Nephron progenitor cell (in vitro differentiated cells): ENCODE data around the gene RMND1.

Source experiments
- DNase-seq: peaks from one replicate; pipeline ENCODE4 v3.0.0; 2021
- H3K27ac Mint-ChIP-seq: 2 replicates; pipeline ENCODE4 v1.8.0; 2021; ENCODE audit warnings: mild to moderate bottlenecking, moderate library complexity, mixed read lengths
- H3K27me3 Mint-ChIP-seq: 2 replicates; pipeline ENCODE4 v1.8.0; 2021; ENCODE audit warnings: mild to moderate bottlenecking, low read depth, mixed read lengths; ENCODE audit not compliant: poor library complexity
- H3K36me3 Mint-ChIP-seq: 2 replicates; pipeline ENCODE4 v1.8.0; 2021; ENCODE audit warnings: low read depth, mixed read lengths
- H3K4me1 Mint-ChIP-seq: 2 replicates; pipeline ENCODE4 v1.8.0; 2021; ENCODE audit warnings: mixed read lengths
- H3K4me3 Mint-ChIP-seq: 2 replicates; pipeline ENCODE4 v1.8.0; 2021; ENCODE audit warnings: mild to moderate bottlenecking, moderate library complexity, mixed read lengths
- H3K9me3 Mint-ChIP-seq: 2 replicates; pipeline ENCODE4 v1.8.0; 2021; ENCODE audit warnings: mild to moderate bottlenecking, moderate library complexity, mixed read lengths
- CTCF ChIP-seq: fragments of 200-600 bp; sonication (generic); IDR thresholded peaks from 2 replicates; pipeline ENCODE4 v1.5.0; 2021; ENCODE audit warnings: antibody characterized with exemption

Gene RMND1

GRCh38 chr6:151441390-151442166 is 10.3 kb downstream of the RMND1 start:
- peaks cover 45% of the 10 kb centered on the region for H3K36me3 Mint-ChIP-seq
- peaks cover 17% of the 10 kb centered on the region for H3K4me1 Mint-ChIP-seq
- no peak overlapping the region for H3K4me3 Mint-ChIP-seq
- H3K27ac Mint-ChIP-seq: no peak overlapping the region
- H3K9me3 Mint-ChIP-seq: no peaks in the 10 kb centered on the region
- no peaks in the 10 kb centered on the region for H3K27me3 Mint-ChIP-seq
- no peak for TF ChIP-seq CTCF
- no peak for DNase-seq

- H3K36me3 Mint-ChIP-seq: peaks cover 51% of the 10 kb centered on the region
- TF ChIP-seq CTCF: no peak
- no peaks in the 10 kb centered on the region for H3K27me3 Mint-ChIP-seq
- no peak overlapping the region for H3K27ac Mint-ChIP-seq
- H3K4me3 Mint-ChIP-seq: no peak overlapping the region
- DNase-seq: no peak
- no peaks in the 10 kb centered on the region for H3K9me3 Mint-ChIP-seq
- peaks cover 17% of the 10 kb centered on the region for H3K4me1 Mint-ChIP-seq
Observed at GRCh38 chr6:151440930-151441329, 11.0 kb downstream of the RMND1 start.

- H3K4me3 Mint-ChIP-seq: no peak overlapping the region
- no peaks in the 10 kb centered on the region for H3K27me3 Mint-ChIP-seq
- TF ChIP-seq CTCF: no peak
- H3K36me3 Mint-ChIP-seq: peaks cover 53% of the 10 kb centered on the region
- H3K27ac Mint-ChIP-seq: peak overlapping the region; percentile 79
- H3K4me1 Mint-ChIP-seq: peaks cover 17% of the 10 kb centered on the region
- no peaks in the 10 kb centered on the region for H3K9me3 Mint-ChIP-seq
- DNase-seq: no peak
Observed at GRCh38 chr6:151440498-151440897, 11.4 kb downstream of the RMND1 start.

- H3K4me1 Mint-ChIP-seq: peaks cover 8% of the 10 kb centered on the region
- H3K27ac Mint-ChIP-seq: no peak overlapping the region
- H3K4me3 Mint-ChIP-seq: no peak overlapping the region
- H3K9me3 Mint-ChIP-seq: no peaks in the 10 kb centered on the region
- peaks cover 58% of the 10 kb centered on the region for H3K36me3 Mint-ChIP-seq
- no peaks in the 10 kb centered on the region for H3K27me3 Mint-ChIP-seq
- no peak for DNase-seq
- TF ChIP-seq CTCF: no peak
Observed at GRCh38 chr6:151437401-151437800, 14.5 kb downstream of the RMND1 start.

- H3K4me1 Mint-ChIP-seq: peaks cover 3% of the 10 kb centered on the region
- DNase-seq: no peak
- H3K27ac Mint-ChIP-seq: no peak overlapping the region
- H3K9me3 Mint-ChIP-seq: no peaks in the 10 kb centered on the region
- TF ChIP-seq CTCF: no peak
- H3K27me3 Mint-ChIP-seq: no peaks in the 10 kb centered on the region
- no peak overlapping the region for H3K4me3 Mint-ChIP-seq
- peaks cover 56% of the 10 kb centered on the region for H3K36me3 Mint-ChIP-seq
Observed at GRCh38 chr6:151436802-151437201, 15.1 kb downstream of the RMND1 start.

- no peaks in the 10 kb centered on the region for H3K27me3 Mint-ChIP-seq
- H3K27ac Mint-ChIP-seq: no peak overlapping the region
- TF ChIP-seq CTCF: no peak
- H3K4me3 Mint-ChIP-seq: no peak overlapping the region
- no peaks in the 10 kb centered on the region for H3K9me3 Mint-ChIP-seq
- no peaks in the 10 kb centered on the region for H3K4me1 Mint-ChIP-seq
- peaks cover 53% of the 10 kb centered on the region for H3K36me3 Mint-ChIP-seq
- DNase-seq: no peak
Observed at GRCh38 chr6:151436300-151436699, 15.6 kb downstream of the RMND1 start.
